GM23248 (cell line): ENCODE measurements around the gene INO80C. TPM values are rescaled to one million over a fixed set of nuclear protein-coding genes. Genes with fewer than 3 reads are reported as not detected.

Experiments used
- DNase-seq: peaks from one replicate; pipeline ENCODE4 v3.0.0-alpha.2; 2015
- H2AFZ ChIP-seq: fragments of 200-600 bp; sonication (generic); 2 replicates; pipeline ENCODE4 v1.6.1; 2016; ENCODE audit warnings: antibody characterized with exemption
- H3F3A ChIP-seq: fragments of 200-600 bp; sonication (generic); 2 replicates; pipeline ENCODE4 v1.6.1; 2016; ENCODE audit warnings: mild to moderate bottlenecking, antibody characterized with exemption, mixed run types; ENCODE audit not compliant: insufficient read depth
- H3K27ac ChIP-seq: fragments of 200-600 bp; sonication (generic); 2 replicates; pipeline ENCODE4 v1.5.1; 2016; ENCODE audit warnings: mild to moderate bottlenecking
- H3K27me3 ChIP-seq: fragments of 200-600 bp; sonication (generic); replicated peaks from 2 replicates; pipeline ENCODE4 v1.6.1; 2016; ENCODE audit warnings: mild to moderate bottlenecking; ENCODE audit not compliant: insufficient read depth
- H3K36me3 ChIP-seq: fragments of 200-600 bp; sonication (generic); 2 replicates; pipeline ENCODE4 v1.6.1; 2016; ENCODE audit warnings: low read depth, mild to moderate bottlenecking
- H3K4me1 ChIP-seq: fragments of 200-600 bp; sonication (generic); 2 replicates; pipeline ENCODE4 v1.6.1; 2016; ENCODE audit warnings: mild to moderate bottlenecking; ENCODE audit not compliant: insufficient read depth
- H3K4me2 ChIP-seq: fragments of 200-600 bp; sonication (generic); one replicate; pipeline ENCODE4 v1.6.1; 2016; ENCODE audit warnings: mild to moderate bottlenecking; ENCODE audit not compliant: unreplicated experiment
- H3K4me3 ChIP-seq: fragments of 200-600 bp; sonication (generic); 2 replicates; pipeline ENCODE4 v1.5.1; 2016; ENCODE audit warnings: mild to moderate bottlenecking
- H3K79me2 ChIP-seq: fragments of 200-600 bp; sonication (generic); 2 replicates; pipeline ENCODE4 v1.6.1; 2016; ENCODE audit warnings: mild to moderate bottlenecking; ENCODE audit not compliant: insufficient read depth
- H3K9ac ChIP-seq: fragments of 200-600 bp; sonication (generic); 2 replicates; pipeline ENCODE4 v1.6.1; 2016; ENCODE audit warnings: mild to moderate bottlenecking
- H3K9me2 ChIP-seq: fragments of 200-600 bp; sonication (generic); 2 replicates; pipeline ENCODE4 v1.6.1; 2016; ENCODE audit warnings: mixed run types, mild to moderate bottlenecking, moderate library complexity; ENCODE audit not compliant: insufficient read depth
- H3K9me3 ChIP-seq: fragments of 200-600 bp; sonication (generic); one replicate; pipeline ENCODE4 v1.6.1; 2017; ENCODE audit warnings: low read depth
- H4K20me1 ChIP-seq: fragments of 200-600 bp; sonication (generic); 2 replicates; pipeline ENCODE4 v1.6.0; 2016; ENCODE audit not compliant: insufficient read depth
- EZH2 ChIP-seq: fragments of 200-600 bp; sonication (generic); IDR thresholded peaks from 2 replicates; pipeline ENCODE4 v1.6.1; 2018; ENCODE audit warnings: antibody characterized with exemption, mild to moderate bottlenecking; ENCODE audit not compliant: insufficient read depth, poor library complexity, severe bottlenecking
- EZH2phosphoT487 ChIP-seq: fragments of 200-600 bp; sonication (generic); IDR thresholded peaks from 2 replicates; pipeline ENCODE4 v1.6.1; 2018; ENCODE audit warnings: antibody characterized with exemption, moderate library complexity, mild to moderate bottlenecking, low read depth; ENCODE audit not compliant: insufficient read depth
- WGBS, 2 experiments: methylation state at CpG; one replicate each; pipeline ENCODE4 v1.1.6; 2015 to 2017; ENCODE audit warnings: low lambda C conversion rate in 2 of 2, low coverage in 1 of 2; ENCODE audit errors: missing lambda C conversion rate in 2 of 2; 5-methylcytosine and 5-hydroxymethylcytosine counted together
- in situ Hi-C: fragments of 300-500 bp; cut with MboI; formaldehyde crosslinking; loops from 2 replicates; pipeline ENCODE4 v1.15.0; 2020
- polyA plus RNA-seq: library from polyadenylated mRNA; unstranded; fragments of >200 nt; fragmentation: Nextera tagmentation; extraction: Ambion mirVana; gene quantifications from 2 replicates; pipeline ENCODE4 v1.2.1, GENCODE V29; 2016
- total RNA-seq: library from RNA; depleted of rRNA; stranded (reverse); fragments of >200 nt; shearing (Covaris generic); gene quantifications from 2 replicates; pipeline ENCODE4 v1.2.3, GENCODE V29; 2014

The INO80C gene
- total and polyA plus RNA-seq, 2 experiments from 2014 or later: 0.97 to 9.4 TPM

DNA sequence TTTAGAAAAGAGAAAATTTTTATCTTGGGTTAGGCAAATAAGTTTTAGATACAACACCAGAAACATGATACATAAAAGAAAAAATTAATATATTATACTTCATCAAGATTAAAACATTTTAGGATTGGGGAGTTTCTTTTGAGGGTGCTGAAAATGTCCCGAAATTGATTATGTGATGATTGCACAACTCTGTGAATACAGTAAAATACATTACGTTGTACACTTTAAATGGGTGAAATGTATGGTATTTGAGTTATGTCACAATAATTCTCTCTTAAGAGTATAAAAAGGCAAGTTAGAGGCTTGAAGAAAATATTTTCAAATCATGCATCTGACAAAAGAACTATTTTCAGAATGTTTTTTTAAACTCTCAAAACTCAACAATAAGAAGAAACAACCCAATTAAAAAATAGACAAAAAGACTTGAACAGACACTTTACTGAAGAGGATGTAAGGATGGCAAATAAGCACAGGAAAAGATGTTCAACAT is 36.2 kb upstream of the INO80C start:
- WGBS, 2 experiments: 42 to 47% methylated on average over 2 of the region's 2 CpGs
- no peak for TF ChIP-seq EZH2phosphoT487
- no peak for TF ChIP-seq EZH2

GRCh38 chr18:35528749-35529274 is 31.1 kb upstream of the INO80C start:
- WGBS, 2 experiments: 85 to 92% methylated on average over 4 of the region's 4 CpGs
- no peaks in the 10 kb centered on the region for H3K79me2 ChIP-seq

More for the DNA sequence above, 36.2 kb upstream of the INO80C start:
- no peak overlapping the region for H2AFZ ChIP-seq
- H3K27me3 ChIP-seq: 0 out of 2 replicates have a peak, but pooled peaks cover under 1% of the 10 kb centered on the region
- H3K36me3 ChIP-seq: no peaks in the 10 kb centered on the region
- no peaks in the 10 kb centered on the region for H3K4me1 ChIP-seq
- DNase-seq: no peak
- no peaks in the 10 kb centered on the region for H3K79me2 ChIP-seq
- H3K9ac ChIP-seq: no peak overlapping the region
- no peaks in the 10 kb centered on the region for H3K9me2 ChIP-seq
- H3K4me3 ChIP-seq: no peak overlapping the region
- no peak overlapping the region for H3K27ac ChIP-seq
- H3F3A ChIP-seq: no peaks in the 10 kb centered on the region
- in situ Hi-C loops: no loop called here
- H3K9me3 ChIP-seq: no peaks in the 10 kb centered on the region
- no peaks in the 10 kb centered on the region for H4K20me1 ChIP-seq
- H3K4me2 ChIP-seq: no peak overlapping the region

GRCh38 chr18:35526495-35527059 is 28.8 kb upstream of the INO80C start:
- H3K27me3 ChIP-seq: no peaks in the 10 kb centered on the region
- DNase-seq: peak; percentile 46
- H3F3A ChIP-seq: no peaks in the 10 kb centered on the region
- 0 out of 2 replicates have a peak, but pooled peaks cover 7% of the 10 kb centered on the region for H3K4me1 ChIP-seq
- H3K36me3 ChIP-seq: no peaks in the 10 kb centered on the region
- no peak overlapping the region for H3K27ac ChIP-seq
- H4K20me1 ChIP-seq: no peaks in the 10 kb centered on the region
- in situ Hi-C loops: no loop called here
- H3K4me3 ChIP-seq: 0 out of 2 replicates have a peak overlapping the region, but pooled peaks have one; percentile 43
- 0 out of 2 replicates have a peak overlapping the region, but pooled peaks have one; percentile 43 for H2AFZ ChIP-seq
- H3K9ac ChIP-seq: no peak overlapping the region
- no peaks in the 10 kb centered on the region for H3K9me3 ChIP-seq
- H3K9me2 ChIP-seq: no peaks in the 10 kb centered on the region
- TF ChIP-seq EZH2 (no peak), EZH2phosphoT487 (no peak)
- no peaks in the 10 kb centered on the region for H3K79me2 ChIP-seq
- 5 to 8% methylated on average over 5 of the region's 5 CpGs for WGBS, 2 experiments
- H3K4me2 ChIP-seq: peak overlapping the region; percentile 61

More at GRCh38 chr18:35528749-35529274, 31.1 kb upstream of the INO80C start:
- Histone ChIP-seq H3F3A (no peaks in the 10 kb centered on the region), H3K27me3 (no peaks in the 10 kb centered on the region), H2AFZ (no peak overlapping the region), H3K4me1 (0 out of 2 replicates have a peak, but pooled peaks cover 7% of the 10 kb centered on the region), H4K20me1 (no peaks in the 10 kb centered on the region), H3K9ac (no peak overlapping the region), H3K36me3 (no peaks in the 10 kb centered on the region), H3K9me3 (no peaks in the 10 kb centered on the region), H3K4me3 (no peak overlapping the region), H3K9me2 (no peaks in the 10 kb centered on the region), H3K27ac (no peak overlapping the region), H3K4me2 (no peak overlapping the region)
- no peak for TF ChIP-seq EZH2phosphoT487
- no peak for TF ChIP-seq EZH2
- DNase-seq: no peak
- in situ Hi-C loops: no loop called here

DNA sequence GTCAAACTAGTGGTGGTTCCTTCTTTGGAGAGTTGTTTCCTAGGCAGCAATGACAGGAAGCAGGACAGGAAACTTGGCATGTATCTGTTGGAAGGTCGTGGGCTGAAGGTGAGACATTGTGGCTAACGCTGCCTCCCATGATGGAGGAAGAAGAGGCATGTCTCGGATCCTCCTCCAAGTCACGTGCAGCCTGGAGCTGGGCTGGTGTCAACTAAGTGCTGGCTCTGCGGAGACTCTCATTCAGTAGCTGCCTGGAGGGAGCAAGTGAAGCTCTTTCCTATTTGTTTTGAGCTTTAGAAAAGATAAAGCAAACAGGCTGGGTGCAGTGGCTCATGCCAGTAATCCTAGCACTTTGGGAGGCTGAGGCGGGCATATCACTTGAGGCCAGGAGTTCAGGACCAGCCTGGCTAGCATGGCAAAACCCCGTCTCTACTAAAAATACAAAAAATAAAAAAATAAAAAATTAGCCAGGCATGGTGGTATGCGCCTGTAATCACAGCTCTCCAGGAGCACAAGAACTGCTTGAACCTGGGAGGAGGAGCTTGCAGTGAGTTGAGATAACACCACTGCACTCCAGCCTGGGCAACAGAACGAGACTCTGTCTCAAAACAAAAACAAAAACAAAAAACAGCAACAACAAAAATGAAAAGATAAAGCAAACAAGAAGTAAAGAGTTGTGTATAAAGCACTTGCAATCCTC is 28.2 kb upstream of the INO80C start:
- Histone ChIP-seq H3K4me1 (0 out of 2 replicates have a peak, but pooled peaks cover 7% of the 10 kb centered on the region), H3K4me3 (0 out of 2 replicates have a peak overlapping the region, but pooled peaks have one; percentile 43), H3K4me2 (peak overlapping the region; percentile 61), H3K27me3 (no peaks in the 10 kb centered on the region), H2AFZ (peak overlapping the region; percentile 62), H3K79me2 (no peaks in the 10 kb centered on the region), H3F3A (no peaks in the 10 kb centered on the region), H3K36me3 (no peaks in the 10 kb centered on the region), H4K20me1 (no peaks in the 10 kb centered on the region), H3K9me2 (no peaks in the 10 kb centered on the region), H3K9ac (no peak overlapping the region), H3K9me3 (no peaks in the 10 kb centered on the region), H3K27ac (no peak overlapping the region)
- in situ Hi-C loops: no loop called here
- no peak for TF ChIP-seq EZH2phosphoT487
- TF ChIP-seq EZH2: no peak
- DNase-seq: peak; percentile 13
- 22 to 30% methylated on average over 9 of the region's 9 CpGs for WGBS, 2 experiments
